Subcutaneous preadipocyte (primary cell): ENCODE results near the gene FABP3. TPM values are rescaled to one million over a fixed set of nuclear protein-coding genes. Genes with fewer than 3 reads are reported as not detected.

Experiments used
- total RNA-seq: library from RNA; depleted of rRNA; stranded (reverse); fragments of >200 nt; gene quantifications from 2 replicates; pipeline ENCODE4 v1.2.3, GENCODE V29; 2012

FABP3 gene
- total RNA-seq, result 204 and 478 TPM in 2 replicates

DNA sequence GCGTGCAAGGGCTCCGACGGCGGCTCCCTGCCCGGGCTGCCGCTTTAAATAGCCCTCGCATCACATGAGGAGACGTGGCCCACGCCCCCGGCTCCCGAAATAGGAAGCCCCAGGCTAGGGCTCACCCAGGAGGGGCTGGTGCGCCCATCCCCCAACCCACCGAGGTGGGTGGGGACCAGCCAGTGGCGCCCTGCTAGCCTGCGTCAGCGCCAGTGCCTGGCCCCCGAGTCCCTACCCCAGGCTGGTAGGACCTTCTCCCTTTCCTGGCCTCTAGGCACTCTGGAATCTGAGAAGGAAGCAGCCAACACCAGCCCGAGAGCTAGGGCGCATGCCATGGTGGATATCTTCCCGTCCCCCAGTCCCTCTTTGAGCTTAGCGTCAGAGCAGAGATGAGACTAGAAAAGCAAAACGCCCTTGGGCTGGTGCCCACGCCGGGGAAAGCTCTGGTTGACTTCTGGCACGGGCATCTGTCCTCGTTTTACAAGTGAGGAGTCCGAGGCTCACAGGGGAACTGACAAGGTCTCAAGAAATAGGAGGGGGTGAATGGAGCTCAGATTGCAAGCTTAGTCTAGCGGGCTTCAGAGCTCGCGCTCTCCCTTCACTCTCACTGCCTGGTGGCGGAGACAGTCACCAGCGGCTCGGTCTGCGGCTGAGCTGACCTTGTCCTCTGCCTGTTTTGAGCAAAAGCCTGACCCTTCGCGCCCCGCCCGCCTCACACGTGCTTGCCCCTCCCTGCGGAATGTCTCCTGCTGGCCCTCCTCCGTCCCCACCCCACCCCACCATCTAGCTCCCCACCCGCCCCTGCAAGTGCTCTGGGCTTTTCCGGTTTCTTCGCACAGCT, at the start of gene FABP3:
Gene FABP3, minus strand, starts transcription at position 21 of the 841 bp plus-strand sequence. CDS start 62 bp downstream, outside the sequence.

DNA sequence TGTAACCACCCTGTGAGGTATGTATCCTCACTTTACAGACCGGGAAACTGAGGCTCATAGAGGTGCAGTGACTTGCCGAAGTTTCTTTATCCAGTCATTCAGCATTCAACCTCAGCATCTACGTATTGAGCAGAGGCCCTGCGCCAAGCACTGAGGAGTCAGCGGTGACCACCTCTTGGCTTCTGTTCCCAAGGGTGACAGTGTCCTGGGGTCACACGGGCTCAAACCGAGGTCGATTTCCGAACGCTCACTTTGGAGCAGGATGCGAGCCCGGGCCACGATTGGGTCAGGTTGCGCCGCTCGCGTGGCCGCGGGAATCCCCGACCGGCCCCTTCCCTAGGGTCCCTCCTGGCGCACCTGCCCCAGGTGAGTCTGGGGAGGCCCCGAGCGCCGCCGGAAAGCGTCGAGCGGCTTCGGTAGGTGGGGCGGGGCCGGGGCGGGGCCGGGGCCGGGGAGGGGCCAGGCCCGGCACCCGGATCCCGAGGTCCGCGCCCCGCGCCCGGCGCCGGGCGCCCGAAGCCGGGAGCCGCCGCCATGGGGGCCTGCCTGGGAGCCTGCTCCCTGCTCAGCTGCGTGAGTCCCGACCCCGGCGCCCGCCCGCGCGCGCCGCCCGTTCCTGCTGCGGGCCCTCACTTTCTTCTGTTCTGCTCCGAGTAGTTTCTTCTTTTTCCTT, 40.0 kb upstream of the FABP3 start, which contains the start of gene SERINC2:
Gene SERINC2, plus strand, starts transcription at position 482 of the 673 bp plus-strand sequence. Its CDS starts 53 bp downstream, at position 535.

Other genes with a start within 250 kb of the FABP3 start
- under 0.01 and 0.59 TPM in 2 replicates for gene NKAIN1, start 133.2 kb downstream of the FABP3 start, total RNA-seq
- gene SNRNP40, start 76.3 kb downstream of the FABP3 start, total RNA-seq, result 107 and 149 TPM in 2 replicates
- gene ZCCHC17, start 76.0 kb downstream of the FABP3 start, total RNA-seq, result 25.4 and 37.5 TPM in 2 replicates
- 15.4 and 20.9 TPM in 2 replicates for gene SERINC2, start 40.1 kb upstream of the FABP3 start, total RNA-seq
- 0.37 and 0.39 TPM in 2 replicates for gene TINAGL1, start 203.4 kb upstream of the FABP3 start, total RNA-seq
- gene HCRTR1, start 244.6 kb upstream of the FABP3 start, total RNA-seq, result not detected in 2 replicates